Calu3 (cell line): Measurements from ENCODE around the gene TAPBP. TPM values are rescaled to one million over a fixed set of nuclear protein-coding genes. Genes with fewer than 3 reads are reported as not detected.

Source experiments
- BruUV-seq: library from RNA; stranded (reverse); fragments of 400-500 nt; replicated peaks from 2 replicates; lab custom pipeline; 2021; lab: Mats Ljungman, UMichigan
- CTCF ChIA-PET: fragments of 300-600 bp; sonication (Branson Sonifier 250); formaldehyde crosslinking; loops from one replicate; lab custom pipeline; 2022; ENCODE audit warnings: antibody characterized with exemption; lab: Charles Lee
- DNase-seq: peaks from one replicate; pipeline ENCODE4 v3.0.0; 2022
- H3K27ac Mint-ChIP-seq: one replicate; pipeline ENCODE4 v1.8.0; 2022; ENCODE audit warnings: mixed read lengths; ENCODE audit not compliant: unreplicated experiment
- H3K27me3 Mint-ChIP-seq: one replicate; pipeline ENCODE4 v1.8.0; 2022; ENCODE audit warnings: mixed read lengths; ENCODE audit not compliant: unreplicated experiment
- H3K36me3 Mint-ChIP-seq: one replicate; pipeline ENCODE4 v1.8.0; 2022; ENCODE audit warnings: mild to moderate bottlenecking, moderate library complexity, mixed read lengths; ENCODE audit not compliant: insufficient read depth, unreplicated experiment
- H3K4me1 Mint-ChIP-seq: one replicate; pipeline ENCODE4 v1.8.0; 2022; ENCODE audit warnings: mild to moderate bottlenecking, low read depth, mixed read lengths; ENCODE audit not compliant: unreplicated experiment
- H3K4me3 Mint-ChIP-seq: one replicate; pipeline ENCODE4 v1.8.0; 2022; ENCODE audit warnings: mild to moderate bottlenecking, low read depth, moderate library complexity, mixed read lengths; ENCODE audit not compliant: unreplicated experiment
- H3K9me3 Mint-ChIP-seq: one replicate; pipeline ENCODE4 v1.8.0; 2022; ENCODE audit warnings: low read depth, mixed read lengths; ENCODE audit not compliant: unreplicated experiment
- intact Hi-C: fragments of 100-400 bp; cut with micrococcal nuclease; formaldehyde crosslinking; loops from one replicate; pipeline ENCODE4 v1.10.0; 2022; ENCODE audit not compliant: unreplicated experiment
- total RNA-seq: library from RNA; stranded (reverse); gene quantifications from 2 replicates; pipeline ENCODE4 v1.2.3, GENCODE V29; 2022
- TF ChIP-seq, protein P1 (sequence below): fragments of 200-600 bp; IDR thresholded peaks from one replicate; pipeline ENCODE4 v1.8.0; 2022; ENCODE audit warnings: antibody characterized with exemption; ENCODE audit not compliant: unreplicated experiment

Gene TAPBP
- total RNA-seq, 1 experiment from 2014 or later: 443 TPM

- Mint-ChIP-seq H3K9me3 (no peaks in the 10 kb centered on the region), H3K27me3 (no peaks in the 10 kb centered on the region), H3K36me3 (peaks cover 79% of the 10 kb centered on the region), H3K4me1 (peaks cover 16% of the 10 kb centered on the region), H3K27ac (no peak overlapping the region), H3K4me3 (no peak overlapping the region)
- intact Hi-C loops: no loop called here
- no TSS peak for BruUV-seq
- CTCF ChIA-PET: no interaction called here
- TF ChIP-seq, protein P1, sequence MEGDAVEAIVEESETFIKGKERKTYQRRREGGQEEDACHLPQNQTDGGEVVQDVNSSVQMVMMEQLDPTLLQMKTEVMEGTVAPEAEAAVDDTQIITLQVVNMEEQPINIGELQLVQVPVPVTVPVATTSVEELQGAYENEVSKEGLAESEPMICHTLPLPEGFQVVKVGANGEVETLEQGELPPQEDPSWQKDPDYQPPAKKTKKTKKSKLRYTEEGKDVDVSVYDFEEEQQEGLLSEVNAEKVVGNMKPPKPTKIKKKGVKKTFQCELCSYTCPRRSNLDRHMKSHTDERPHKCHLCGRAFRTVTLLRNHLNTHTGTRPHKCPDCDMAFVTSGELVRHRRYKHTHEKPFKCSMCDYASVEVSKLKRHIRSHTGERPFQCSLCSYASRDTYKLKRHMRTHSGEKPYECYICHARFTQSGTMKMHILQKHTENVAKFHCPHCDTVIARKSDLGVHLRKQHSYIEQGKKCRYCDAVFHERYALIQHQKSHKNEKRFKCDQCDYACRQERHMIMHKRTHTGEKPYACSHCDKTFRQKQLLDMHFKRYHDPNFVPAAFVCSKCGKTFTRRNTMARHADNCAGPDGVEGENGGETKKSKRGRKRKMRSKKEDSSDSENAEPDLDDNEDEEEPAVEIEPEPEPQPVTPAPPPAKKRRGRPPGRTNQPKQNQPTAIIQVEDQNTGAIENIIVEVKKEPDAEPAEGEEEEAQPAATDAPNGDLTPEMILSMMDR: no peak
- DNase-seq: no peak
These were observed 9.7 kb downstream of the TAPBP start for GRCh38 chr6:33304216-33304615.

GRCh38 chr6:33301877-33302276 lies 12.0 kb downstream of the TAPBP start:
- DNase-seq: no peak
- H3K27me3 Mint-ChIP-seq: no peaks in the 10 kb centered on the region
- no peaks in the 10 kb centered on the region for H3K9me3 Mint-ChIP-seq
- peaks cover 82% of the 10 kb centered on the region for H3K36me3 Mint-ChIP-seq
- no peak overlapping the region for H3K27ac Mint-ChIP-seq
- H3K4me1 Mint-ChIP-seq: peaks cover 24% of the 10 kb centered on the region
- no peak overlapping the region for H3K4me3 Mint-ChIP-seq
- intact Hi-C loops: no loop called here
- no TSS peak for BruUV-seq
- TF ChIP-seq, protein P1: no peak
- CTCF ChIA-PET: interaction anchor here (0.7 kb wide), 2 partner anchors 13 to 260 kb away, joined by 4 to 5 read pairs; partner anchors contain the start of gene WDR46

- H3K36me3 Mint-ChIP-seq: peaks cover 83% of the 10 kb centered on the region
- peak overlapping the region; percentile 90 for H3K4me3 Mint-ChIP-seq
- intact Hi-C loops: no loop called here
- TF ChIP-seq, protein P1: peak; percentile 85
- peak overlapping the region; percentile 98 for H3K27ac Mint-ChIP-seq
- H3K27me3 Mint-ChIP-seq: no peaks in the 10 kb centered on the region
- BruUV-seq: TSS peak; percentile 92
- no peaks in the 10 kb centered on the region for H3K9me3 Mint-ChIP-seq
- H3K4me1 Mint-ChIP-seq: peaks cover 25% of the 10 kb centered on the region
- CTCF ChIA-PET: interaction anchor here (0.8 to 1.6 kb wide), 9 partner anchors 10 to 51 kb away, joined by 3 to 14 read pairs (median 6); partner anchors contain the start of genes B3GALT4, PFDN6, RPS18 and TAPBP
- peak; percentile 97 for DNase-seq
These were observed 14.5 kb downstream of the TAPBP start for GRCh38 chr6:33299237-33299944.

GRCh38 chr6:33298773-33299236 lies 15.1 kb downstream of the TAPBP start, which contains the start of gene RGL2:
TSS of gene RGL2 (minus strand) at chr6:33298942. CDS start at chr6:33298610, 332 bp downstream.
- CTCF ChIA-PET: interaction anchor here (0.8 to 2.0 kb wide), 7 partner anchors 10 to 51 kb away, joined by 3 to 14 read pairs (median 6); partner anchors contain the start of genes B3GALT4, PFDN6, RPS18 and TAPBP
- no peaks in the 10 kb centered on the region for H3K9me3 Mint-ChIP-seq
- peaks cover 88% of the 10 kb centered on the region for H3K36me3 Mint-ChIP-seq
- H3K4me1 Mint-ChIP-seq: peaks cover 25% of the 10 kb centered on the region
- no peaks in the 10 kb centered on the region for H3K27me3 Mint-ChIP-seq
- no TSS peak for BruUV-seq
- H3K27ac Mint-ChIP-seq: peak within 1 kb of the TSS; percentile 98
- TF ChIP-seq, protein P1: no peak
- H3K4me3 Mint-ChIP-seq: peak within 1 kb of the TSS; percentile 90
- peak; percentile 79 for DNase-seq
- intact Hi-C loops: no loop called here
